ENCODE measurements around the gene NUP98.

NUP98 gene

DNA sequence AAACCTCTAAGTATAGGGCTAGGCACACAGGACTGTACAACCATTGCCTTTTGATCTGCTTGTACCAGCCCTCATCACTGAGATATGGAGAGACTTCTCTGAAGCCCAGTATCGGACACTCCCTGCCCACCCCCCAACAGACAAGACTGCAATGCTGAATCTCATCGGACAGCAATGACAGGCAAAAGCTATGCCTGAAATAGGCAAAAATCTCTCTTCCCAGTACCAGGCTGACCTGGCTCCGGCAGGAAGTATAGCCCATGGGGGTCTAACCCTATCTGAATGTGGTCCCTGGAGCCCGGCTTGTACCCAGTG lies 37.0 kb upstream of the NUP98 start:
- TF ChIP-seq, protein P1, sequence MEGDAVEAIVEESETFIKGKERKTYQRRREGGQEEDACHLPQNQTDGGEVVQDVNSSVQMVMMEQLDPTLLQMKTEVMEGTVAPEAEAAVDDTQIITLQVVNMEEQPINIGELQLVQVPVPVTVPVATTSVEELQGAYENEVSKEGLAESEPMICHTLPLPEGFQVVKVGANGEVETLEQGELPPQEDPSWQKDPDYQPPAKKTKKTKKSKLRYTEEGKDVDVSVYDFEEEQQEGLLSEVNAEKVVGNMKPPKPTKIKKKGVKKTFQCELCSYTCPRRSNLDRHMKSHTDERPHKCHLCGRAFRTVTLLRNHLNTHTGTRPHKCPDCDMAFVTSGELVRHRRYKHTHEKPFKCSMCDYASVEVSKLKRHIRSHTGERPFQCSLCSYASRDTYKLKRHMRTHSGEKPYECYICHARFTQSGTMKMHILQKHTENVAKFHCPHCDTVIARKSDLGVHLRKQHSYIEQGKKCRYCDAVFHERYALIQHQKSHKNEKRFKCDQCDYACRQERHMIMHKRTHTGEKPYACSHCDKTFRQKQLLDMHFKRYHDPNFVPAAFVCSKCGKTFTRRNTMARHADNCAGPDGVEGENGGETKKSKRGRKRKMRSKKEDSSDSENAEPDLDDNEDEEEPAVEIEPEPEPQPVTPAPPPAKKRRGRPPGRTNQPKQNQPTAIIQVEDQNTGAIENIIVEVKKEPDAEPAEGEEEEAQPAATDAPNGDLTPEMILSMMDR (IDR thresholded peaks at IDR 0.05; ENCODE audit: control insufficient read depth, insufficient read depth, low read depth, low read length, missing control alignments), result no peak
- no peak for DNase-seq (ENCODE audit: low read depth)
- no peak overlapping the region for H3K4me3 ChIP-seq (ENCODE audit: control insufficient read depth, low read depth, low read length)

DNA sequence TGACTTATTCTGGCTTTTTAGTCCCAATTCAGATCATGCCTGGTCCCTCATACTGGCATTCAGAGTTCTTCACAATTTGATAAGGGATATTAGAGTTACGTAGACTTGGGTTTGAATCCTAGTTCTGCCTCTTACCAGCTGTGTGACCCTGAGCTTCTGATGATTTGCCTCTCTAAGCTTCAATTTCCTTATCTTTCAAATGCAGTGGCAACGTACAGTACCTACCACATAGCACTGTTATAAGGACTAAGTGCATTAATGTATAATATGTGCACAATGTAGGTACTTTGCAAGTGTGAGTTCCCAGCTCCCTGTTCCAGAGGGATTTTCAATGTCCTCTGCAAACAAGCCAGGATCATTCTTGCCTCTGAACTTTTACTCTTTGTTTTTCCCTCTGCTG lies 36.1 kb upstream of the NUP98 start:
- DNase-seq (ENCODE audit: low read depth), result no peak
- TF ChIP-seq, protein P1 (IDR thresholded peaks at IDR 0.05; ENCODE audit: control insufficient read depth, insufficient read depth, low read depth, low read length, missing control alignments), result no peak

DNA sequence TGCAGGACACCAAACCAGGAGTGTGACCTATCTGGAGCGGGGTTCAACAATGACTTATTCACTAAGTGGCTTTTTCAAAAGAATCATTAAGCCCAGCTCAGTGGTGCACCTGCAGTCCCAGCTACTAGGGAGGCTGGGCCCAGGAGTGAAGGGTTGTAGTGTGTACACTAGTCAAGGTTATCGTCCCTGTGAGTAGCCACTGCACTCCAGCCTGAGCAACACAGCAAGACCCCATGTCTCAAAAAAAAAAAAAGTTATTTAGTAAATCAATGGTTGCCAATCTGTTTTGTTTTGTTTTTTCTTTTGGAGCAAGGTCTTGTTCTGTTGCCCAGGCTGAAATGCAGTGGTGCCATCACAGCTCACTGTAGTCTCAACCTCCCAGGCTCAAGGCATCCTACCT lies 35.5 kb upstream of the NUP98 start:
- TF ChIP-seq, protein P1 (IDR thresholded peaks at IDR 0.05; ENCODE audit: control insufficient read depth, insufficient read depth, low read depth, low read length, missing control alignments), result no peak
- H3K4me3 ChIP-seq (ENCODE audit: control insufficient read depth, low read depth, low read length), result no peak overlapping the region
- no peak for DNase-seq (ENCODE audit: low read depth)

More for the DNA sequence above, 36.1 kb upstream of the NUP98 start:
- no peak overlapping the region for H3K4me3 ChIP-seq (ENCODE audit: control insufficient read depth, low read depth, low read length)

DNA sequence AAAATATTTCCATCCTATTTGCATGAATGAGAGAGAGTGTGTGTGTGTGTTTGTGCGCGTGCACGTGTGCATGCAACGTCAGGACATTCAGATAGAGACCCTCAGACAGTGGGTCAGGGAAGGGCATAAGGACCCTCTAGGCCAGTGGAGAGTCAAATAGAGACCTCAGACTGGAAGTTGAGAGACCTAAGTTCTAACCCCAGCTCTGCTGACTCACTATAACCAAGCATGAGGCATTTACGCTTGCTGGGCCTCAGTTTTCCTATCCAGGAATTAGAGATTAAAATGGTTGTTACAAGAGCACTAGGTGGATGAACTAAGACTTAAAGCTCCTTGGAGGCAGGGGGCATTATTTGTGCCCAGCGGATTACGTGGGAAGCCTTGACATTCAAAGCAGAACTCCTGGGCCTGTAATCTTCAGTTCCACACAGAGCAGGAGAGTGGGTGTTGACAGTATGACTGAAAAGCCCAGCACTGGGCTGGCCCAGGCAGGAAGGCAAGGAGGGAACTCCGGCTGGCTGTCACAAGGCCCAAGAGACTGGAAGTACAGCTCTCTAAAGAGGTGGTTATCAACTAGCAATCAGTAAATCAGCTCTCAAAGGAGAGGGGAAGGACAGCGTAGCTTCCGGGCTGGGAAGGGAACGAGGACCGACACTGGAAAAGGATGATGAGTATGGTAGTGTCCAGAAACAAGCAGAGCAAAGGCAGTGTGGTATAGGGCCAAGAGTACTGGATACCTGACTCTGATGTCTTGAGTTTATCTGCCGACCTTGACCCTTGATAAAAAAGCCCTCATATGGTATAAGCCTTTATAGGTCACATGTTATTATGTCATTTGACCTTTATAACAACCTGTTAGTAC lies 34.3 kb upstream of the NUP98 start:
- no peak for DNase-seq (ENCODE audit: low read depth)
- TF ChIP-seq, protein P1 (IDR thresholded peaks at IDR 0.05; ENCODE audit: control insufficient read depth, insufficient read depth, low read depth, low read length, missing control alignments), result no peak
- H3K4me3 ChIP-seq (ENCODE audit: control insufficient read depth, low read depth, low read length), result no peak overlapping the region

DNA sequence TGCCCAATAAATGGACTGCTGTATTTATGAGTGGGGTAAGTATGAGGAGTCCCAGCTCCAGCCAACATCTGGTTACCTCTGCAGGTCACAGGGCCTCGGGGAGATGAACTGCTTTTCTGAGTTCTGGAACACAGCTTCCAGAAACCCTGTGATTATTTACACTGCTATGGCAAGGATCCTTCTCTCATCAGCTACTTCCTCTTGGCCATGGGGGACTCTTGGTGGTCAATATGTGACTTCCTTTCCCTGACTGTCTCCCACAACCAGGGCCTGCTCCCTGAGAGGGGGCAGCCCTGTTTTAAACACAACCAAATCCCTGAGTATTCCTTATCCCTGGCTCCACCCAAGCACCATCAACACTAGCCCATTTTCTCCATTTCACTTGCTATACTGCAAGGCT lies 33.4 kb upstream of the NUP98 start:
- TF ChIP-seq, protein P1 (IDR thresholded peaks at IDR 0.05; ENCODE audit: control insufficient read depth, insufficient read depth, low read depth, low read length, missing control alignments), result no peak
- H3K4me3 ChIP-seq (ENCODE audit: control insufficient read depth, low read depth, low read length), result no peak overlapping the region
- no peak for DNase-seq (ENCODE audit: low read depth)

DNA sequence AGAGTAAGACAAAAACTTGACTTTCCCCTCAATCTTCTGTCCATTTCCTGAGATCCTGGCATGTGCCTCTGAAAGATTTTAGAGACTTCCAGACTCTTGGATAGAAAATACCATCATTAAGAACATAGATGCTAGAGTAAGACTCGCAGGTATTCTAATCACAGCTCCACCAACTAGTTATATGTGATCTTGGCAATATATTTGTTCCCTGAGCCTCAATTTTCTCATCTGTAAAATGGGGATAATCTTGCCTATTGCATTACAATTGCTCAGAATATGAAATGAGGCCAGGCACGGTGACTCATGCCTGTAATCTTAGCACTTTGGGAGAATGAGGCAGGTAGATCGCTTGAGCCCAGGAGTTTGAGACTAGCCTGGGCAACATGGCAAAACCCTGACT lies 32.7 kb upstream of the NUP98 start:
- H3K4me3 ChIP-seq (ENCODE audit: control insufficient read depth, low read depth, low read length), result no peak overlapping the region
- DNase-seq (ENCODE audit: low read depth), result no peak

More for the DNA sequence above, 32.7 kb upstream of the NUP98 start:
- TF ChIP-seq, protein P1 (IDR thresholded peaks at IDR 0.05; ENCODE audit: control insufficient read depth, insufficient read depth, low read depth, low read length, missing control alignments), result no peak
